NK-92 (cell line): Measurements from ENCODE around the gene RNF151.
A peak's percentile ranks its signal among the peaks of the same experiment; 100 is the strongest.

Source experiments
- DNase-seq: peaks from one replicate; lab custom pipeline; 2025; ENCODE audit not compliant: unreplicated experiment; lab: John Stamatoyannopoulos, UW

Gene RNF151

GRCh38 chr16:1991135-1991551 is 24.5 kb downstream of the RNF151 start:
- DNase-seq = no peak

DNA sequence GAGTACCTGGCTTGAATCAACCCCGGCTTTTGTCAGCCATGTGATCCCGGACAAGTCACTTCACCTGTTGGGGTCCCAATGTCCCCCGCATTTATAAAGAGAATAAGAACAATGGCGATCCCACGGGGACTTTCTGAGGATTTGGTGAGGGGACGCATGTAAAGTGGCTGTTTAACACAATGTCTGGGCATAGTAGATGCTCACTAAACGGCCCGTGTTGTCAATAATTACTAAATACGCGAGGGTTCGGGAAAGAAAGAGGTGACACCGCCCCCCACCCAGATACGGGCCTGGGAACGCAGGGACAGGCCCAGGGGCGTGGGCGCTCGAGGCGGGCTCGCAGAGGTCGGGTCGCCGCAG is 24.9 kb downstream of the RNF151 start:
- DNase-seq = no peak

- peak; percentile 87 for DNase-seq
These were observed 25.5 kb downstream of the RNF151 start for GRCh38 chr16:1991948-1992703.

GRCh38 chr16:1992704-1993317 is 26.2 kb downstream of the RNF151 start:
- DNase-seq = no peak

- no peak for DNase-seq
These were observed 27.1 kb downstream of the RNF151 start for GRCh38 chr16:1993731-1994131.

GRCh38 chr16:1997494-1998359 is 31.1 kb downstream of the RNF151 start:
- no peak for DNase-seq

DNA sequence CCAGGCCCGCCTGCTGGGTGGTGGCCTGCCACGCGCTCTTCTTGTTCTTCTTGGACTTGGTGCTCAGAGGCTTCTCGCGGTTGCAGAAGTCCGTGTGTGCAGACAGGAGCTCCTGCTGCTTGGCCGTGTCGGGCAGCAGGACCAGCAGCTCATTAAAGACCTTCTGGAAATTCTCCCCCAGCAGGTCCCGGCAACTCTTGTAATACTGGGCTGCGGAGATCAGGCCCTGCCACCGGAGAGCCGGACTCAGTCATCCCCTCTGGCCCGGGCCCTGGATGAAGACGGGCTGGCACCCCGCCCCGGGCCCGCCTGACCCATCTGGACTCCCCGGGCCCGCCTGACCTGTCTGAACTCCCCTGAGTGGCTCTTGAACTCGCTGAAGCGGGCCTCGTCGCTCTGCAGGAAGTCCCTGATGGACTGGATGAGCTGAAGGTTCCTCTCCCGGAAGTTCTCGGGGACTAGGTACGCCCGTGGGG is 31.7 kb downstream of the RNF151 start:
- no peak for DNase-seq

DNA sequence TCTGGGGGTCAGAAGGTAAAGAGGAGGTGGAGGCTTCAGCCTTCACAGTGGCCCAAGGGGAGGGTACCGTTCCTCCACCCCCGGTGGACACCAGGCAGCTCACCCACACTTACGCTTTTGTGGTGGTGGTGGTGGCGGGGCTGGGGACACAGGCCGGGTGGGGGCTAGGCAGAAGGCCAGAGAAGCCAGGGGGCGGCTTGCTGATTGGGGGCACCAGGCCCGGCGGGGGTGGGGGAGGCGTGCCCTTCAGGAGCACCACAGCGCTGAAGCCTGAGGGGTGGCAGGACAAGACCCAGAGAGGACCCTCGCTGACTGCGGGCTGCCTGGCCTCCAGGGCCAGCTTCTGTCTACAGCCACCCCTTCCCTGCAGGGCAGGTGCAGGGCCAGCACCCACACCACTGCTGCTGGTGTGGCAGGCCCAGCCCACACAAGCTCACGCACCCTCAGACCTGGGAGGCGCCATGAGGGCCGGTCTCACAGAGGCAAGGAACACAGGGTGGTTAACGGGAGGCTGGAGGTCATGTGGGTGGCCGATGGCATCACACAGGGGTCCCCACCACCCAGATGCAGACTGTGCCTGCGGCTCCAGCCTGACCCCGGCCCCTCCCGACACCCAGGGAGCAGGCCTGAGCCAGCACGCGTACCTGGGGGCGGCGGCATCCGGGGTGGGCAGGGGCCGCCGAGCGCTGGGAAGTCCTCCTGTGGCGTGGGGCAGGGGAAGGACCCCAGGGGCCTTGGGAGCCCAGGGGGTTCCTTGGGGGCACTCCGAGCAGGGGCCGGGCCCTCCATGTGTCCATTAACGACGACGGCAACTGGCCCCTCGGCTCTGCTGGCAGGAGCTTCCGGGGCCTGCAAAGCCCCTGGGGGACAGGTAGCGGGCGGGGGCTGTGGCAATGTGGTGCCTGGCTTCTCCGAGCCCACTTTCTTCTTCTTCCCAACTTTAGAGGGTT is 32.5 kb downstream of the RNF151 start:
- no peak for DNase-seq

GRCh38 chr16:1999866-2000514 is 33.3 kb downstream of the RNF151 start:
- DNase-seq = no peak

- no peak for DNase-seq
These were observed 34.4 kb downstream of the RNF151 start for GRCh38 chr16:2001035-2001434.

GRCh38 chr16:2001456-2002355 is 35.0 kb downstream of the RNF151 start:
- DNase-seq = no peak

GRCh38 chr16:2002406-2003230 is 36.0 kb downstream of the RNF151 start:
- no peak for DNase-seq

GRCh38 chr16:2003231-2003826 is 36.7 kb downstream of the RNF151 start:
- no peak for DNase-seq

- no peak for DNase-seq
These were observed 37.4 kb downstream of the RNF151 start for GRCh38 chr16:2003827-2004641.

GRCh38 chr16:2004795-2005517 is 38.3 kb downstream of the RNF151 start:
- no peak for DNase-seq

GRCh38 chr16:2005646-2006045 is 39.0 kb downstream of the RNF151 start:
- DNase-seq = no peak
